Measurements from ENCODE around the gene DGKH.

GRCh38 chr13:42216422-42216735 lies 167.9 kb downstream of the DGKH start:
- TF ChIP-seq CTCF (conservative IDR thresholded peaks at IDR 0.05 in 1 of 2, IDR thresholded peaks at IDR 0.05 in 1 of 2; ENCODE audit: low read depth in 1 of 2, low read length in 2 of 2), result no peak
- no peak for TF ChIP-seq EZH2 (IDR thresholded peaks at IDR 0.05; ENCODE audit: low read length, missing control alignments)

All from fibroblast of lung (primary cell).